HepG2 (cell line): ENCODE results near the gene VENTX.

Experiments used
- CREB1 ChIP-seq, 2 experiments: fragments of 450-650 bp in 1 of 2; IDR thresholded peaks; 2 replicates each; pipeline ENCODE4 v1.6.1; 2016 to 2017; ENCODE audit warnings: control low read depth in 1 of 2, mild to moderate bottlenecking in 1 of 2, missing compliant biosample characterization in 1 of 2, missing genetic modification characterization in 1 of 2
- KLF16 ChIP-seq, 2 experiments: sonication (generic) in 1 of 2; formaldehyde crosslinking in 1 of 2; IDR thresholded peaks; 2 replicates each; pipeline versions ENCODE4 v1.6.1 to v1.8.0; 2016 to 2023; ENCODE audit warnings: missing genetic modification reagents in 2 of 2, missing compliant biosample characterization in 1 of 2
- SCMH1 ChIP-seq: sonication (generic); formaldehyde crosslinking; IDR thresholded peaks from 2 replicates; pipeline ENCODE4 v1.9.0; 2021; ENCODE audit warnings: missing genetic modification reagents, mild to moderate bottlenecking, borderline replicate concordance
- ZNF350 ChIP-seq: sonication (generic); formaldehyde crosslinking; IDR thresholded peaks from 2 replicates; pipeline ENCODE4 v1.4.0; 2020; ENCODE audit warnings: mild to moderate bottlenecking, low read depth, missing genetic modification reagents, borderline replicate concordance
- ZNF589 ChIP-seq: sonication (generic); formaldehyde crosslinking; conservative IDR thresholded peaks from 2 replicates; pipeline ENCODE4 v1.8.0; 2022; ENCODE audit warnings: mild to moderate bottlenecking, moderate library complexity, missing genetic modification reagents
- TF ChIP-seq, protein P1 (sequence below): sonication (generic); formaldehyde crosslinking; IDR thresholded peaks from 2 replicates; pipeline ENCODE4 v1.4.0; 2020; ENCODE audit warnings: mild to moderate bottlenecking, missing genetic modification reagents
- TF ChIP-seq, protein P2 (sequence below): sonication (generic); IDR thresholded peaks from 2 replicates; pipeline ENCODE4 v1.6.1; 2016; ENCODE audit warnings: low read depth, borderline replicate concordance
- TF ChIP-seq, protein P3 (sequence below): sonication (generic); formaldehyde crosslinking; IDR thresholded peaks from 2 replicates; pipeline ENCODE4 v1.8.0; 2022; ENCODE audit warnings: missing genetic modification reagents, mild to moderate bottlenecking, borderline replicate concordance
- TF ChIP-seq, protein P4 (sequence below): sonication (generic); formaldehyde crosslinking; IDR thresholded peaks from 2 replicates; pipeline ENCODE4 v1.9.0; 2021; ENCODE audit warnings: missing genetic modification reagents, mild to moderate bottlenecking, borderline replicate concordance

- TF ChIP-seq ZNF589 (CRISPR knock-in tag): no peak
- TF ChIP-seq KLF16 (CRISPR knock-in tag; IDR thresholded peaks at IDR 0.05): no peak
- TF ChIP-seq, protein P1, sequence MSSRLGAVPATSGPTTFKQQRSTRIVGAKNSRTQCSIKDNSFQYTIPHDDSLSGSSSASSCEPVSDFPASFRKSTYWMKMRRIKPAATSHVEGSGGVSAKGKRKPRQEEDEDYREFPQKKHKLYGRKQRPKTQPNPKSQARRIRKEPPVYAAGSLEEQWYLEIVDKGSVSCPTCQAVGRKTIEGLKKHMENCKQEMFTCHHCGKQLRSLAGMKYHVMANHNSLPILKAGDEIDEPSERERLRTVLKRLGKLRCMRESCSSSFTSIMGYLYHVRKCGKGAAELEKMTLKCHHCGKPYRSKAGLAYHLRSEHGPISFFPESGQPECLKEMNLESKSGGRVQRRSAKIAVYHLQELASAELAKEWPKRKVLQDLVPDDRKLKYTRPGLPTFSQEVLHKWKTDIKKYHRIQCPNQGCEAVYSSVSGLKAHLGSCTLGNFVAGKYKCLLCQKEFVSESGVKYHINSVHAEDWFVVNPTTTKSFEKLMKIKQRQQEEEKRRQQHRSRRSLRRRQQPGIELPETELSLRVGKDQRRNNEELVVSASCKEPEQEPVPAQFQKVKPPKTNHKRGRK: no peak
- no peak for TF ChIP-seq SCMH1
- TF ChIP-seq, protein P2, sequence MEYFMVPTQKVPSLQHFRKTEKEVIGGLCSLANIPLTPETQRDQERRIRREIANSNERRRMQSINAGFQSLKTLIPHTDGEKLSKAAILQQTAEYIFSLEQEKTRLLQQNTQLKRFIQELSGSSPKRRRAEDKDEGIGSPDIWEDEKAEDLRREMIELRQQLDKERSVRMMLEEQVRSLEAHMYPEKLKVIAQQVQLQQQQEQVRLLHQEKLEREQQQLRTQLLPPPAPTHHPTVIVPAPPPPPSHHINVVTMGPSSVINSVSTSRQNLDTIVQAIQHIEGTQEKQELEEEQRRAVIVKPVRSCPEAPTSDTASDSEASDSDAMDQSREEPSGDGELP: no peak
- TF ChIP-seq, protein P3, sequence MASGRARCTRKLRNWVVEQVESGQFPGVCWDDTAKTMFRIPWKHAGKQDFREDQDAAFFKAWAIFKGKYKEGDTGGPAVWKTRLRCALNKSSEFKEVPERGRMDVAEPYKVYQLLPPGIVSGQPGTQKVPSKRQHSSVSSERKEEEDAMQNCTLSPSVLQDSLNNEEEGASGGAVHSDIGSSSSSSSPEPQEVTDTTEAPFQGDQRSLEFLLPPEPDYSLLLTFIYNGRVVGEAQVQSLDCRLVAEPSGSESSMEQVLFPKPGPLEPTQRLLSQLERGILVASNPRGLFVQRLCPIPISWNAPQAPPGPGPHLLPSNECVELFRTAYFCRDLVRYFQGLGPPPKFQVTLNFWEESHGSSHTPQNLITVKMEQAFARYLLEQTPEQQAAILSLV (CRISPR knock-in tag): no peak
- TF ChIP-seq, protein P4, sequence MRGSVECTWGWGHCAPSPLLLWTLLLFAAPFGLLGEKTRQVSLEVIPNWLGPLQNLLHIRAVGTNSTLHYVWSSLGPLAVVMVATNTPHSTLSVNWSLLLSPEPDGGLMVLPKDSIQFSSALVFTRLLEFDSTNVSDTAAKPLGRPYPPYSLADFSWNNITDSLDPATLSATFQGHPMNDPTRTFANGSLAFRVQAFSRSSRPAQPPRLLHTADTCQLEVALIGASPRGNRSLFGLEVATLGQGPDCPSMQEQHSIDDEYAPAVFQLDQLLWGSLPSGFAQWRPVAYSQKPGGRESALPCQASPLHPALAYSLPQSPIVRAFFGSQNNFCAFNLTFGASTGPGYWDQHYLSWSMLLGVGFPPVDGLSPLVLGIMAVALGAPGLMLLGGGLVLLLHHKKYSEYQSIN (CRISPR knock-in tag): no peak
- TF ChIP-seq ZNF350 (CRISPR knock-in tag): no peak
- no peak for TF ChIP-seq CREB1 (IDR thresholded peaks at IDR 0.05)
- TF ChIP-seq CREB1 (CRISPR knock-in tag; IDR thresholded peaks at IDR 0.05): no peak
These were observed 10.4 kb upstream of the VENTX start for GRCh38 chr10:133227256-133227655.
